ENCODE data around the gene PRR14. TPM values are rescaled to one million over a fixed set of nuclear protein-coding genes. Genes with fewer than 3 reads are reported as not detected.

Gene PRR14
- total and polyA plus RNA-seq, 10 of the 15 experiments (the other 5 are each of a cell fraction or from before 2014, with no cell fraction given): 2.5 to 66.8 (median 19.2) TPM

- no peak for TF ChIP-seq BCLAF1 (IDR thresholded peaks at IDR 0.05)
- TF ChIP-seq ZNF207 (IDR thresholded peaks at IDR 0.05; ENCODE audit: borderline replicate concordance): no peak
- TF ChIP-seq IKZF1 (conservative IDR thresholded peaks at IDR 0.05): no peak
- TF ChIP-seq IRF3 (IDR thresholded peaks at IDR 0.05): no peak
- TF ChIP-seq EED (IDR thresholded peaks at IDR 0.05; ENCODE audit: low read depth): no peak
- TF ChIP-seq BACH1 (IDR thresholded peaks at IDR 0.05; ENCODE audit: borderline replicate concordance): no peak
These were observed 30.6 kb upstream of the PRR14 start (continued) for GRCh38 chr16:30620169-30620568.

GRCh38 chr16:30621765-30622164, 29.0 kb upstream of the PRR14 start:
- Histone ChIP-seq H3K9ac (ENCODE audit: control insufficient read depth, insufficient read depth, low read length) (no peak overlapping the region), H3K27me3 (replicated peaks in 1 of 2; ENCODE audit: control insufficient read depth in 2 of 2, insufficient read depth in 2 of 2, low read length in 1 of 2) (no peaks in the 10 kb centered on the region), H3K79me2 (ENCODE audit: control insufficient read depth, insufficient read depth, low read length) (no peaks in the 10 kb centered on the region), H2AFZ (ENCODE audit: control insufficient read depth, low read depth, low read length) (no peak overlapping the region), H3K36me3 (ENCODE audit: control insufficient read depth in 2 of 2, insufficient read depth in 2 of 2, low read length in 1 of 2) (no peaks in the 10 kb centered on the region), H3K4me2 (ENCODE audit: control insufficient read depth, insufficient read depth) (no peak overlapping the region), H3K27ac (ENCODE audit: control insufficient read depth, insufficient read depth) (no peak overlapping the region), H3K4me3 (no peak overlapping the region), H4K20me1 (ENCODE audit: control insufficient read depth, insufficient read depth) (no peaks in the 10 kb centered on the region), H3K4me1 (ENCODE audit: control insufficient read depth, insufficient read depth, low read length) (no peaks in the 10 kb centered on the region), H3K9me3 (replicated peaks; ENCODE audit: control insufficient read depth, insufficient read depth, low read length) (no peaks in the 10 kb centered on the region; the same call in 2 of the 3 replicates)
- ChIA-PET CTCF (interaction anchor here (1.7 to 5.7 kb wide), 3 partner anchors 10 to 24 kb away, joined by 4 to 24 read pairs (median 4); no protein-coding TSS in a partner anchor), RAD21 (ENCODE audit: unreplicated experiment) (no interaction called here), SMC1A (ENCODE audit: uncharacterized antibody, unreplicated experiment) (interaction anchor here (1.7 kb wide), 1 partner anchor 14 kb away, joined by 4 read pairs; no protein-coding TSS in a partner anchor), POLR2A (interaction anchor here (0.6 to 1.1 kb wide), 2 partner anchors 8 to 334 kb away, joined by 3 to 4 read pairs; no protein-coding TSS in a partner anchor)
- intact Hi-C loops (cut with micrococcal nuclease; ENCODE audit: unreplicated experiment) (no loop called here), in situ Hi-C loops (cut with MboI) (no loop called here)
- 29% methylated on average over 5 of the region's 5 CpGs for WGBS (ENCODE audit: insufficient coverage, insufficient replicate concordance, low lambda C conversion rate, missing lambda C conversion rate)
- FAIRE-seq (no peak), ATAC-seq (no peak), DNase-seq (ENCODE audit: low read depth, low spot score) (no peak)
- no TSS peak for BruUV-seq (replicated peaks)
- TF ChIP-seq MLLT1 (IDR thresholded peaks at IDR 0.05): no peak
- no peak for TF ChIP-seq JUNB (IDR thresholded peaks at IDR 0.05)
- TF ChIP-seq RBBP5 (conservative IDR thresholded peaks at IDR 0.05): no peak
- no peak for TF ChIP-seq RUNX3 (IDR thresholded peaks at IDR 0.05; ENCODE audit: low read length)
- TF ChIP-seq ETV6 (conservative IDR thresholded peaks at IDR 0.05 in 1 of 2, IDR thresholded peaks at IDR 0.05 in 1 of 2; ENCODE audit: borderline replicate concordance in 1 of 2, low read depth in 1 of 2): no peak
- TF ChIP-seq TAF1 (IDR thresholded peaks at IDR 0.05; ENCODE audit: borderline replicate concordance, low read depth, low read length): no peak
- no peak for TF ChIP-seq RAD51 (IDR thresholded peaks at IDR 0.05)
- TF ChIP-seq ZNF622 (IDR thresholded peaks at IDR 0.05): no peak
- no peak for TF ChIP-seq HDGF (IDR thresholded peaks at IDR 0.05)
- no peak for TF ChIP-seq FOXK2 (IDR thresholded peaks at IDR 0.05)
- TF ChIP-seq IRF5 (IDR thresholded peaks at IDR 0.05; ENCODE audit: borderline replicate concordance): no peak
- no peak for TF ChIP-seq HDAC6 (IDR thresholded peaks at IDR 0.05; ENCODE audit: unreplicated experiment)
- no peak for TF ChIP-seq TCF12 (IDR thresholded peaks at IDR 0.05; ENCODE audit: low read depth, low read length)
